CD4-positive, alpha-beta T cell (primary cell): ENCODE measurements around the gene YTHDF2. TPM values are rescaled to one million over a fixed set of nuclear protein-coding genes. Genes with fewer than 3 reads are reported as not detected.

ENCODE experiments used
- ATAC-seq: fragments of 200-7000 bp; cut with Tn5 transposase; one replicate; pipeline ENCODE4 v1.10.0; 2022; ENCODE audit warnings: mild to moderate bottlenecking; ENCODE audit not compliant: poor library complexity
- CTCF ChIA-PET: fragments of 350-600 bp; sonication (Branson Sonifier 250); formaldehyde crosslinking; loops from one replicate; lab custom pipeline; 2021; ENCODE audit warnings: antibody characterized with exemption, inconsistent platforms; lab: Charles Lee
- POLR2A ChIA-PET: fragments of 350-600 bp; sonication (Branson Sonifier 250); formaldehyde crosslinking; loops from one replicate; lab custom pipeline; 2021; ENCODE audit warnings: antibody characterized with exemption, inconsistent platforms; lab: Charles Lee
- DNase-seq, 14 experiments: peaks; one replicate each; pipeline ENCODE4 v3.0.0-alpha.2; 2013 to 2020; ENCODE audit warnings: mixed read lengths in 2 of 14
- H3K27ac ChIP-seq, 2 donors: one replicate each; pipeline versions ENCODE4 v1.5.1 to v1.7.0; 2013; ENCODE audit warnings: low read length in 2 of 2, low read depth in 1 of 2, mild to moderate bottlenecking in 1 of 2
- H3K27me3 ChIP-seq, 2 experiments: 1 replicate in 1 of 2; 2 replicates in 1 of 2; pipeline versions ENCODE4 v1.6.1 to v1.7.0; 2013; ENCODE audit warnings: low read length in 2 of 2, control low read depth in 1 of 2, mild to moderate bottlenecking in 1 of 2, moderate library complexity in 1 of 2; ENCODE audit not compliant: insufficient read depth in 2 of 2, control insufficient read depth in 1 of 2
- H3K36me3 ChIP-seq: one replicate; pipeline ENCODE4 v1.6.1; 2013; ENCODE audit warnings: low read length, control low read depth; ENCODE audit not compliant: insufficient read depth
- H3K4me1 ChIP-seq: one replicate; pipeline ENCODE4 v1.6.1; 2013; ENCODE audit warnings: low read length, control low read depth; ENCODE audit not compliant: insufficient read depth
- H3K4me3 ChIP-seq: one replicate; pipeline ENCODE4 v1.5.1; 2013; ENCODE audit warnings: mild to moderate bottlenecking, low read length, moderate library complexity
- H3K9me3 ChIP-seq, 2 experiments: 1 replicate in 1 of 2; 2 replicates in 1 of 2; pipeline versions ENCODE4 v1.6.1 to v1.7.0; 2013; ENCODE audit warnings: low read length in 2 of 2, mild to moderate bottlenecking in 2 of 2, control low read depth in 1 of 2, moderate library complexity in 1 of 2; ENCODE audit not compliant: control insufficient read depth in 1 of 2, insufficient read depth in 1 of 2
- H3K27ac Mint-ChIP-seq: one replicate; pipeline ENCODE4 v1.8.0; 2020; ENCODE audit warnings: mixed read lengths
- H3K27me3 Mint-ChIP-seq: one replicate; pipeline ENCODE4 v1.8.0; 2021; ENCODE audit warnings: mixed read lengths
- H3K36me3 Mint-ChIP-seq: one replicate; pipeline ENCODE4 v1.8.0; 2021; ENCODE audit warnings: low read depth, mixed read lengths
- H3K4me1 Mint-ChIP-seq: one replicate; pipeline ENCODE4 v1.8.0; 2021; ENCODE audit warnings: low read depth, mixed read lengths
- H3K4me3 Mint-ChIP-seq: one replicate; pipeline ENCODE4 v1.8.0; 2020; ENCODE audit warnings: mild to moderate bottlenecking, mixed read lengths
- H3K9me3 Mint-ChIP-seq: one replicate; pipeline ENCODE4 v1.8.0; 2020; ENCODE audit warnings: mixed read lengths
- intact Hi-C, 2 experiments: fragments of 100-400 bp; cut with DNase I in 1 of 2; cut with micrococcal nuclease in 1 of 2; formaldehyde crosslinking; loops; one replicate each; pipeline versions ENCODE4 v1.15.1 to v1.9.0; 2023 to 2025; cut with DNase I, micrococcal nuclease
- total RNA-seq, 174 experiments: library from RNA in 2 of 174; stranded (reverse) in 2 of 174; gene quantifications; one replicate each; pipeline ENCODE4 v1.2.3 and lab custom pipeline; 2021 to 2026
- TF ChIP-seq, protein P1 (sequence below): fragments of 200-600 bp; IDR thresholded peaks from one replicate; pipeline ENCODE4 v1.8.0; 2022; ENCODE audit warnings: antibody characterized with exemption, mild to moderate bottlenecking

YTHDF2 gene
- total RNA-seq, 2 experiments from 2014 or later: 85.0 to 100 TPM

GRCh38 chr1:28735961-28736449 lies 735 bp upstream of the YTHDF2 start:
- Histone ChIP-seq H3K4me3 (peak overlapping the region; percentile 53), H3K9me3 (no peaks in the 10 kb centered on the region), H3K27me3 (no peaks in the 10 kb centered on the region), H3K27ac (peak overlapping the region; percentile 58 to 74), H3K36me3 (peaks cover 25% of the 10 kb centered on the region), H3K4me1 (peaks cover 26% of the 10 kb centered on the region)
- TF ChIP-seq, protein P1, sequence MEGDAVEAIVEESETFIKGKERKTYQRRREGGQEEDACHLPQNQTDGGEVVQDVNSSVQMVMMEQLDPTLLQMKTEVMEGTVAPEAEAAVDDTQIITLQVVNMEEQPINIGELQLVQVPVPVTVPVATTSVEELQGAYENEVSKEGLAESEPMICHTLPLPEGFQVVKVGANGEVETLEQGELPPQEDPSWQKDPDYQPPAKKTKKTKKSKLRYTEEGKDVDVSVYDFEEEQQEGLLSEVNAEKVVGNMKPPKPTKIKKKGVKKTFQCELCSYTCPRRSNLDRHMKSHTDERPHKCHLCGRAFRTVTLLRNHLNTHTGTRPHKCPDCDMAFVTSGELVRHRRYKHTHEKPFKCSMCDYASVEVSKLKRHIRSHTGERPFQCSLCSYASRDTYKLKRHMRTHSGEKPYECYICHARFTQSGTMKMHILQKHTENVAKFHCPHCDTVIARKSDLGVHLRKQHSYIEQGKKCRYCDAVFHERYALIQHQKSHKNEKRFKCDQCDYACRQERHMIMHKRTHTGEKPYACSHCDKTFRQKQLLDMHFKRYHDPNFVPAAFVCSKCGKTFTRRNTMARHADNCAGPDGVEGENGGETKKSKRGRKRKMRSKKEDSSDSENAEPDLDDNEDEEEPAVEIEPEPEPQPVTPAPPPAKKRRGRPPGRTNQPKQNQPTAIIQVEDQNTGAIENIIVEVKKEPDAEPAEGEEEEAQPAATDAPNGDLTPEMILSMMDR: no peak
- DNase-seq (no peak), ATAC-seq (no peak)
- CTCF ChIA-PET: interaction anchor here (1.0 to 1.9 kb wide), 27 partner anchors 8 to 467 kb away, joined by 3 to 43 read pairs (median 7); partner anchors contain the start of genes GMEB1, RCC1, RNU11 and SRSF4
- peak overlapping the region; percentile 98 for H3K4me3 Mint-ChIP-seq
- no peaks in the 10 kb centered on the region for H3K27me3 Mint-ChIP-seq
- intact Hi-C loops: loop anchor here (1.0 to 10.0 kb wide), 8 partner anchors 67 to 481 kb away; partner anchors contain the start of genes RCC1 (in 2 of the 2), RNU11 (in 2 of the 2), TAF12 (in 2 of the 2) and MED18 (in 1 of the 2)
- H3K27ac Mint-ChIP-seq: peak overlapping the region; percentile 92
- H3K36me3 Mint-ChIP-seq: peaks cover 36% of the 10 kb centered on the region
- H3K9me3 Mint-ChIP-seq: no peaks in the 10 kb centered on the region
- peaks cover 39% of the 10 kb centered on the region for H3K4me1 Mint-ChIP-seq
- POLR2A ChIA-PET: interaction anchor here (0.5 to 4.3 kb wide), 30 partner anchors 9 to 500 kb away, joined by 3 to 172 read pairs (median 6); partner anchors contain the start of genes ATP5IF1, EPB41, GMEB1 and MED18

- H3K4me3 ChIP-seq: peak overlapping the region; percentile 95
- peak overlapping the region; percentile 92 for H3K27ac Mint-ChIP-seq
- H3K9me3 Mint-ChIP-seq: no peaks in the 10 kb centered on the region
- no peaks in the 10 kb centered on the region for H3K9me3 ChIP-seq
- peak; percentile 9 to 71 (median 38) for DNase-seq
- peak overlapping the region; percentile 82 to 89 for H3K27ac ChIP-seq
- no peak for ATAC-seq
- peaks cover 53% of the 10 kb centered on the region for H3K4me1 Mint-ChIP-seq
- intact Hi-C loops: loop anchor here (1.0 to 10.0 kb wide), 6 partner anchors 71 to 483 kb away; partner anchors contain the start of genes RCC1 (in 2 of the 2), MED18 (in 1 of the 2), SESN2 (in 1 of the 2) and SRSF4 (in 1 of the 2)
- H3K36me3 Mint-ChIP-seq: peaks cover 51% of the 10 kb centered on the region
- TF ChIP-seq, protein P1: no peak
- ChIA-PET POLR2A (interaction anchor here (0.6 to 4.3 kb wide), 28 partner anchors 9 to 502 kb away, joined by 3 to 172 read pairs (median 7); partner anchors contain the start of genes ATP5IF1, EPB41, GMEB1 and MED18), CTCF (interaction anchor here (0.6 to 1.9 kb wide), 32 partner anchors 7 to 1583 kb away, joined by 3 to 43 read pairs (median 6); partner anchors contain the start of genes GMEB1, RCC1, RNU11 and SLC9A1)
- no peaks in the 10 kb centered on the region for H3K27me3 Mint-ChIP-seq
- H3K36me3 ChIP-seq: peaks cover 38% of the 10 kb centered on the region
- H3K4me3 Mint-ChIP-seq: peak overlapping the region; percentile 98
- peaks cover 37% of the 10 kb centered on the region for H3K4me1 ChIP-seq
- no peaks in the 10 kb centered on the region for H3K27me3 ChIP-seq
Observed at GRCh38 chr1:28737307-28738132, 780 bp downstream of the YTHDF2 start.

GRCh38 chr1:28740118-28740517 lies 3.4 kb downstream of the YTHDF2 start:
- no peaks in the 10 kb centered on the region for H3K9me3 Mint-ChIP-seq
- Histone ChIP-seq H3K4me3 (no peak overlapping the region), H3K27ac (no peak overlapping the region), H3K4me1 (peaks cover 54% of the 10 kb centered on the region), H3K27me3 (no peaks in the 10 kb centered on the region), H3K36me3 (peaks cover 64% of the 10 kb centered on the region), H3K9me3 (no peaks in the 10 kb centered on the region)
- intact Hi-C loops: no loop called here
- TF ChIP-seq, protein P1: no peak
- POLR2A ChIA-PET: interaction anchor here (0.6 to 1.6 kb wide), 2 partner anchors 97 to 369 kb away, joined by 3 to 6 read pairs; partner anchors contain the start of gene TAF12
- DNase-seq (no peak), ATAC-seq (no peak)
- H3K27me3 Mint-ChIP-seq: no peaks in the 10 kb centered on the region
- peak overlapping the region; percentile 52 for H3K27ac Mint-ChIP-seq
- H3K4me1 Mint-ChIP-seq: peaks cover 76% of the 10 kb centered on the region
- H3K4me3 Mint-ChIP-seq: peak overlapping the region; percentile 98
- H3K36me3 Mint-ChIP-seq: peaks cover 77% of the 10 kb centered on the region
- CTCF ChIA-PET: no interaction called here
